Measurements from ENCODE around the gene CCDC85C. TPM values are rescaled to one million over a fixed set of nuclear protein-coding genes. Genes with fewer than 3 reads are reported as not detected.

CCDC85C gene
- total and polyA plus RNA-seq, 2 of the 8 experiments (the other 6 are each of a cell fraction or from before 2014, with no cell fraction given), result 16.8 to 35.8 TPM

DNA sequence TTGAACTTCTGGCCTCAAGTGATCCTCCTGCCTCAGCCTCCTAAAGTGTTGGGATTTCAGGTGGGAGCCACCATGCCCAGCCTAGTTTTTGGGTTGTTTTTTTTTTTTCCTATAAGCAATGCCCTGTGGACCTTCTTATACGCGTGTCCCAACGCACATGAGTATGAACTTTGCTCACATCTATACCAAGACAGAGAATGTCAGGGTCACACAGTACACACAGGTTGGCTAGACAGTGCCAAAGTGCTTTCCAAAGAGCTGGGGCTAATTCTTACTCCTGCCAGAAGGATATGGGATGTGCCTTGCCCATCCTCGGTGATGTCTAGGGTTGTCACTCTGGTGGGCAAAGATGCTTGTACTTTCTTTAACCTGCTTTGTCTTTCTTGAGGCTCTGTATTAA lies 7.6 kb upstream of the CCDC85C start:
- Histone ChIP-seq H3K27me3 (replicated peaks in 1 of 4; ENCODE audit: control insufficient read depth in 3 of 4, extremely low read depth in 1 of 4, insufficient read depth in 3 of 4, low read length in 3 of 4) (peaks cover 0 to 1% (median under 1%) of the 10 kb centered on the region in 4 experiments; a peak in 2 of 7 replicates), H3K79me2 (ENCODE audit: control insufficient read depth in 1 of 2, insufficient read depth in 2 of 2, low read length in 2 of 2) (no peaks in the 10 kb centered on the region), H3K4me2 (ENCODE audit: insufficient read depth in 1 of 2, low read depth in 2 of 2, low read length in 2 of 2) (no peak overlapping the region), H3K27ac (ENCODE audit: low read depth, low read length) (no peak overlapping the region), H3K4me3 (ENCODE audit: extremely low read depth in 1 of 4, insufficient read depth in 2 of 4, low read depth in 3 of 4, low read length in 4 of 4) (no peak overlapping the region), H2BK15ac (ENCODE audit: low read length) (no peak overlapping the region), H4K20me1 (replicated peaks in 1 of 2; ENCODE audit: control insufficient read depth in 1 of 2, insufficient read depth in 2 of 2, low read length in 2 of 2) (no peaks in the 10 kb centered on the region), H2BK5ac (ENCODE audit: low read depth, low read length) (no peak overlapping the region), H3K9me3 (ENCODE audit: insufficient read depth in 2 of 2, low read depth in 1 of 2, low read length in 1 of 2) (no peaks in the 10 kb centered on the region), H3K4ac (replicated peaks; ENCODE audit: insufficient read length, low read depth, low read length) (no peak overlapping the region), H3K79me1 (ENCODE audit: low read depth, low read length) (no peaks in the 10 kb centered on the region), H2AFZ (ENCODE audit: low read length) (no peak overlapping the region), H3K18ac (ENCODE audit: extremely low read depth, low read length) (no peak overlapping the region), H4K5ac (ENCODE audit: insufficient read length, low read depth, low read length) (no peak overlapping the region), H4K91ac (replicated peaks; ENCODE audit: insufficient read length, low read length) (no peak overlapping the region), H2BK20ac (ENCODE audit: low read length) (no peak overlapping the region), H2BK120ac (replicated peaks; ENCODE audit: low read depth, low read length) (no peak overlapping the region), H3K56ac (replicated peaks; ENCODE audit: insufficient read length, low read depth, low read length) (no peak overlapping the region), H3K23ac (ENCODE audit: insufficient read length) (no peak overlapping the region), H4K8ac (ENCODE audit: extremely low read depth, insufficient read depth, low read length) (no peak overlapping the region), H3K4me1 (replicated peaks in 1 of 4; ENCODE audit: control insufficient read depth in 3 of 4, insufficient read depth in 4 of 4, low read length in 3 of 4) (peaks cover 0 to 6% (median 0%) of the 10 kb centered on the region in 4 experiments; a peak in 2 of 7 replicates), H3K9ac (replicated peaks in 1 of 4; ENCODE audit: extremely low read depth in 1 of 4, low read depth in 3 of 4, low read length in 3 of 4) (no peak overlapping the region), H2BK12ac (ENCODE audit: low read depth, low read length) (no peak overlapping the region), H2AK5ac (ENCODE audit: low read depth, low read length) (no peak overlapping the region), H3K36me3 (ENCODE audit: control insufficient read depth in 2 of 4, insufficient read depth in 4 of 4, low read length in 3 of 4) (no peaks in the 10 kb centered on the region), H3K23me2 (ENCODE audit: low read depth, low read length) (peaks cover 2% of the 10 kb centered on the region; the same call in 1 of the 2 replicates), H3K14ac (ENCODE audit: insufficient read length) (no peak overlapping the region)
- TF ChIP-seq KDM1A (IDR thresholded peaks at IDR 0.05; ENCODE audit: borderline replicate concordance, low read length) (no peak), TAF1 (IDR thresholded peaks at IDR 0.05; ENCODE audit: low read depth, low read length) (no peak), GTF2F1 (IDR thresholded peaks at IDR 0.05; ENCODE audit: borderline replicate concordance, low read depth, low read length) (no peak), CHD2 (IDR thresholded peaks at IDR 0.05; ENCODE audit: low read length) (no peak), POLR2A (IDR thresholded peaks at IDR 0.05; ENCODE audit: control extremely low read depth in 1 of 2, low read depth in 2 of 2, low read length in 2 of 2) (no peak)
- TF ChIP-seq, protein P1, sequence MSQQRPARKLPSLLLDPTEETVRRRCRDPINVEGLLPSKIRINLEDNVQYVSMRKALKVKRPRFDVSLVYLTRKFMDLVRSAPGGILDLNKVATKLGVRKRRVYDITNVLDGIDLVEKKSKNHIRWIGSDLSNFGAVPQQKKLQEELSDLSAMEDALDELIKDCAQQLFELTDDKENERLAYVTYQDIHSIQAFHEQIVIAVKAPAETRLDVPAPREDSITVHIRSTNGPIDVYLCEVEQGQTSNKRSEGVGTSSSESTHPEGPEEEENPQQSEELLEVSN (IDR thresholded peaks at IDR 0.05), result no peak
- ChIA-PET POLR2A (ENCODE audit: partially characterized antibody) (no interaction called here), CTCF (ENCODE audit: partially characterized antibody) (interaction anchor here (0.7 kb wide), 1 partner anchor 128 kb away, joined by 3 read pairs; no protein-coding TSS in a partner anchor)
- FAIRE-seq (no peak), DNase-seq (ENCODE audit: low read depth in 1 of 2, low spot score in 2 of 2) (no peak)
- WGBS, 2 experiments (ENCODE audit: extremely low coverage in 1 of 2, insufficient coverage in 1 of 2, insufficient read length in 1 of 2, insufficient replicate concordance in 2 of 2, low coverage in 1 of 2, low lambda C conversion rate in 2 of 2, missing lambda C conversion rate in 1 of 2), result 91% methylated on average over 4 of the region's 4 CpGs; no CpG with 5 or more reads in 1 of the 2 experiments

Measured in H1 (cell line).